K562 (cell line): ENCODE measurements around the gene STC2. TPM values are rescaled to one million over a fixed set of nuclear protein-coding genes. Genes with fewer than 3 reads are reported as not detected.

Experiments
- ATAC-seq: fragments of 200-7000 bp; cut with Tn5 transposase; 3 replicates; pipeline ENCODE4 v1.9.1; 2020; ENCODE audit warnings: moderate library complexity
- BruUV-seq: library from RNA; stranded (reverse); fragments of 400-500 nt; replicated peaks from 2 replicates; lab custom pipeline; 2021; lab: Mats Ljungman, UMichigan
- CTCF ChIA-PET: fragments of 300-600 bp; formaldehyde crosslinking; extraction: SDS; loops from one replicate; lab custom pipeline; 2021; ENCODE audit warnings: low intra/inter-chr PET ratio; lab: Yijun Ruan, JAX
- POLR2A ChIA-PET: fragments of 300-600, 350-650 bp; sonication (Branson Sonifier 250); formaldehyde crosslinking; extraction: SDS; loops from one replicate; lab custom pipeline; 2021; ENCODE audit warnings: antibody characterized with exemption, inconsistent platforms; lab: Yijun Ruan, JAX
- DNase-seq, 4 experiments: peaks; one replicate each; pipeline versions ENCODE4 v3.0.0 to v3.0.0-alpha.2; 2011 to 2018; ENCODE audit warnings: low spot score in 3 of 4, mixed read lengths in 3 of 4; ENCODE audit errors: extremely low read depth in 1 of 4
- FAIRE-seq: peaks from 2 replicates; lab custom pipeline; 2011; peaks lifted over from hg19 to GRCh38; lab: Jason Lieb, UNC
- H2AFZ ChIP-seq: 2 replicates; pipeline ENCODE4 v1.6.0; 2011; ENCODE audit warnings: low read depth, low read length, control low read depth, inconsistent platforms
- H3K27ac ChIP-seq: fragments of 200-600 bp; 3 replicates; pipeline ENCODE4 v1.8.0; 2011; ENCODE audit warnings: low read depth, mild to moderate bottlenecking, control low read depth, inconsistent platforms, low read length, moderate library complexity, mixed read lengths; ENCODE audit errors: extremely low read depth
- H3K27me3 ChIP-seq, 2 experiments: fragments of 300-600 bp in 1 of 2; 2 replicates in 1 of 2; 3 replicates in 1 of 2; pipeline versions ENCODE4 v1.6.0 to v1.8.0; 2011; ENCODE audit warnings: inconsistent platforms in 2 of 2, low read length in 2 of 2, mild to moderate bottlenecking in 1 of 2, mixed read lengths in 1 of 2, moderate library complexity in 1 of 2; ENCODE audit not compliant: control insufficient read depth in 2 of 2, insufficient read depth in 2 of 2
- H3K36me3 ChIP-seq: fragments of 300-600 bp; 3 replicates; pipeline ENCODE4 v1.8.0; 2011; ENCODE audit warnings: mild to moderate bottlenecking, low read length, inconsistent platforms; ENCODE audit not compliant: control insufficient read depth, insufficient read depth
- H3K4me1 ChIP-seq, 2 experiments: fragments of 200-600 bp in 1 of 2; replicated peaks in 1 of 2; 2 replicates in 1 of 2; 3 replicates in 1 of 2; pipeline versions ENCODE4 v1.5.1 to v1.8.0; 2011; ENCODE audit warnings: inconsistent platforms in 2 of 2, low read length in 2 of 2, mild to moderate bottlenecking in 1 of 2, mixed read lengths in 1 of 2, moderate library complexity in 1 of 2; ENCODE audit not compliant: control insufficient read depth in 2 of 2, insufficient read depth in 2 of 2
- H3K4me2 ChIP-seq: 2 replicates; pipeline ENCODE4 v1.6.1; 2011; ENCODE audit warnings: low read length, control low read depth, inconsistent platforms, mixed read lengths; ENCODE audit not compliant: insufficient read depth
- H3K4me3 ChIP-seq: fragments of 200-600 bp; sonication (generic), shearing (Covaris generic); 2 replicates; pipeline ENCODE4 v1.5.1; 2016; ENCODE audit warnings: control low read depth, inconsistent platforms
- H3K79me2 ChIP-seq: fragments of 200-600 bp; 3 replicates; pipeline ENCODE4 v1.8.0; 2011; ENCODE audit warnings: low read length, inconsistent platforms; ENCODE audit not compliant: control insufficient read depth, insufficient read depth
- H3K9ac ChIP-seq, 2 experiments: 2 replicates each; pipeline versions ENCODE4 v1.6.0 to v1.6.1; 2011; ENCODE audit warnings: low read depth in 2 of 2, low read length in 2 of 2, control low read depth in 1 of 2, inconsistent platforms in 1 of 2, mild to moderate bottlenecking in 1 of 2, mixed read lengths in 1 of 2; ENCODE audit not compliant: insufficient read depth in 1 of 2
- H3K9me1 ChIP-seq: one replicate; pipeline ENCODE4 v1.6.0; 2011; ENCODE audit warnings: inconsistent platforms, mild to moderate bottlenecking, low read length, moderate library complexity; ENCODE audit not compliant: control insufficient read depth, insufficient read depth
- H3K9me3 ChIP-seq: replicated peaks from 2 replicates; pipeline ENCODE4 v1.5.1; 2011; ENCODE audit warnings: low read depth, low read length, inconsistent platforms; ENCODE audit not compliant: control insufficient read depth, insufficient read depth
- H4K20me1 ChIP-seq: replicated peaks from 2 replicates; pipeline ENCODE4 v1.6.1; 2011; ENCODE audit warnings: low read length, inconsistent platforms, mixed read lengths; ENCODE audit not compliant: control insufficient read depth, insufficient read depth
- C11orf30 ChIP-seq: fragments of 450-650 bp; IDR thresholded peaks from 2 replicates; pipeline ENCODE4 v1.6.1; 2016; ENCODE audit warnings: low read depth, mild to moderate bottlenecking
- MECOM ChIP-seq: fragments of 250-450 bp; sonication (Bioruptor Pico); IDR thresholded peaks from 2 replicates; pipeline ENCODE4 v1.8.0; 2022; ENCODE audit warnings: inconsistent platforms
- SRSF3 ChIP-seq: fragments of 200-400 bp; formaldehyde crosslinking; IDR thresholded peaks from 2 replicates; pipeline ENCODE4 v1.6.1; 2016; ENCODE audit warnings: mild to moderate bottlenecking, low read length, moderate library complexity; ENCODE audit not compliant: insufficient read depth
- ZNF77 ChIP-seq: fragments of 250-450 bp; sonication (Bioruptor Pico); IDR thresholded peaks from 2 replicates; pipeline ENCODE4 v1.5.0; 2020
- WGBS: fragments of 100-300 bp; shearing (Covaris generic); methylation state at CpG from one replicate; pipeline ENCODE4 v1.1.6; 2016; ENCODE audit warnings: low coverage, mixed read lengths; ENCODE audit not compliant: insufficient coverage; ENCODE audit errors: missing lambda C conversion rate; 5-methylcytosine and 5-hydroxymethylcytosine counted together
- in situ Hi-C: fragments of 300-500 bp; cut with MboI; formaldehyde crosslinking; loops from 4 replicates; pipeline ENCODE4 v1.15.0; 2018; ENCODE audit warnings: inconsistent platforms, mixed read lengths
- intact Hi-C: fragments of 100-400 bp; cut with micrococcal nuclease; formaldehyde crosslinking; loops from 2 replicates; pipeline ENCODE4 v1.14.2; 2022
- polyA plus RNA-seq, 8 experiments: library from polyadenylated mRNA; depleted of rRNA in 4 of 8; stranded (reverse) in 5 of 8; unstranded in 3 of 8; fragments of >200 nt; fragmentation: Nextera tagmentation in 2 of 8; fragmentation: Illumina TruSeq in 1 of 8; extraction: Ambion mirVana in 2 of 8; extraction: Trizol in 1 of 8; gene quantifications; 2 replicates each; pipeline versions ENCODE4 v1.2.1 to v1.2.3, GENCODE V29; 2011 to 2014; ENCODE audit warnings: inconsistent platforms in 1 of 8, missing spikeins in 1 of 8
- total RNA-seq, 7 experiments: library from RNA; depleted of rRNA in 6 of 7; stranded (reverse); fragments of >200 nt in 6 of 7; fragmentation: Illumina TruSeq in 2 of 7; extraction: Trizol in 2 of 7; gene quantifications; 2 replicates each; pipeline versions ENCODE4 v1.2.1 to v1.2.3, GENCODE V29; 2011 to 2021; ENCODE audit warnings: low replicate concordance in 1 of 7
- TF ChIP-seq, protein P1 (sequence below): sonication (generic); IDR thresholded peaks from 2 replicates; pipeline ENCODE4 v1.6.1; 2016
- TF ChIP-seq, protein P2 (sequence below): IDR thresholded peaks from 2 replicates; pipeline ENCODE4 v1.6.1; 2012; ENCODE audit warnings: low read depth, low read length, improper control_type of control experiment, borderline replicate concordance
- TF ChIP-seq, protein P3 (sequence below), 2 experiments: fragments of 450-650 bp; formaldehyde crosslinking in 1 of 2; IDR thresholded peaks; 2 replicates each; pipeline versions ENCODE4 v1.4.0 to v1.6.1; 2014 to 2020; ENCODE audit warnings: mild to moderate bottlenecking in 2 of 2, borderline replicate concordance in 1 of 2, low read depth in 1 of 2

STC2 gene
- total and polyA plus RNA-seq, 9 of the 15 experiments (the other 6 are each of a cell fraction or from before 2014, with no cell fraction given): 0.62 to 31.7 (median 7.4) TPM

DNA sequence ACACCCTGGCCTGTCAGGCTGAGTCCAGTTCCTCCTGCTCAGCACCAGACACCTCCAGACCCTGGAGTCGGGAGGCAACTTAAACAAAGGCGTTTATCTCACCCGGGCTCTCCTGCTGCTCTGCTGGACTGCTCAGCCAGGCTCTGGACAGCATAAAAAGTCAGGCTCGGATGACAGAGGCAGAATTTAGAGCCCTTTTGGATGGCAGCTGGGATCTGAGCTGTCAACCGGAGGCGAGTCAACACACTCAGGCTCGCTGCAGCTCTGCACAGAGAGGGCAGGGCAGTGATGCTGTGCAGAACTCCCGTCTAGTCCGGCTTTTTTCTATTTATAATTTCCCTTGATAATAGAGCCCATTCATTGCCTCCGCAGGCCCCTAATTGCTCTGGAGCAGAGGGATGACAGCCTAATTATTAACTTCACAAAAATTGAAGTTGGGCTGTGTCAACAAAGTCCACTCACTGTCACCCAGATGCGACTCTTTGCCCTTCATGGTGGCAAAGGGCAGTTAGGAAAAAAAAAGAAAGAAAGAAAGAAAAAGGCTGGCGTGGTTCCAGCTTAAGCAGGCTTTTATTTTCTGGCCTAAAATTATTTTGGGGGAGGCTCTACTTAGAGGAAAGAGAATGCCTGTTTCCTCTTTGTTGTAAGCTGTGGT is 37.6 kb downstream of the STC2 start:
- intact Hi-C loops (loop anchor here (5.0 kb wide), 1 partner anchor 282 kb away; no protein-coding TSS in a partner anchor), in situ Hi-C loops (loop anchor here (5.0 kb wide), 2 partner anchors 42 to 277 kb away; no protein-coding TSS in a partner anchor)
- no peaks in the 10 kb centered on the region for H3K36me3 ChIP-seq
- H3K4me2 ChIP-seq: no peak overlapping the region
- no peak overlapping the region for H3K4me3 ChIP-seq
- H4K20me1 ChIP-seq: 0 out of 2 replicates have a peak, but pooled peaks cover 3% of the 10 kb centered on the region
- H2AFZ ChIP-seq: no peak overlapping the region
- no peaks in the 10 kb centered on the region for H3K9me3 ChIP-seq
- H3K79me2 ChIP-seq: no peaks in the 10 kb centered on the region
- WGBS: 0% methylated on average over 12 of the region's 12 CpGs
- peak; percentile 28 for ATAC-seq
- H3K27ac ChIP-seq: no peak overlapping the region
- peaks cover 23 to 48% of the 10 kb centered on the region in 2 experiments for H3K27me3 ChIP-seq
- BruUV-seq: no TSS peak
- peak overlapping the region in 1 of 2 experiments; percentile 56; a peak in 1 of 4 replicates for H3K9ac ChIP-seq
- FAIRE-seq: no peak
- peaks cover 11 to 14% of the 10 kb centered on the region in 2 experiments; a peak in 4 of 5 replicates for H3K4me1 ChIP-seq
- ChIA-PET POLR2A (no interaction called here), CTCF (interaction anchor here (0.7 kb wide), 1 partner anchor 131 kb away, joined by 3 read pairs; no protein-coding TSS in a partner anchor)
- no peaks in the 10 kb centered on the region for H3K9me1 ChIP-seq
- no peak for DNase-seq
- no peak for TF ChIP-seq ZNF77 (CRISPR knock-in tag)
- TF ChIP-seq, protein P1, sequence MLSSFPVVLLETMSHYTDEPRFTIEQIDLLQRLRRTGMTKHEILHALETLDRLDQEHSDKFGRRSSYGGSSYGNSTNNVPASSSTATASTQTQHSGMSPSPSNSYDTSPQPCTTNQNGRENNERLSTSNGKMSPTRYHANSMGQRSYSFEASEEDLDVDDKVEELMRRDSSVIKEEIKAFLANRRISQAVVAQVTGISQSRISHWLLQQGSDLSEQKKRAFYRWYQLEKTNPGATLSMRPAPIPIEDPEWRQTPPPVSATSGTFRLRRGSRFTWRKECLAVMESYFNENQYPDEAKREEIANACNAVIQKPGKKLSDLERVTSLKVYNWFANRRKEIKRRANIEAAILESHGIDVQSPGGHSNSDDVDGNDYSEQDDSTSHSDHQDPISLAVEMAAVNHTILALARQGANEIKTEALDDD: no peak
- no peak for TF ChIP-seq C11orf30
- TF ChIP-seq MECOM: no peak
- TF ChIP-seq, protein P2, sequence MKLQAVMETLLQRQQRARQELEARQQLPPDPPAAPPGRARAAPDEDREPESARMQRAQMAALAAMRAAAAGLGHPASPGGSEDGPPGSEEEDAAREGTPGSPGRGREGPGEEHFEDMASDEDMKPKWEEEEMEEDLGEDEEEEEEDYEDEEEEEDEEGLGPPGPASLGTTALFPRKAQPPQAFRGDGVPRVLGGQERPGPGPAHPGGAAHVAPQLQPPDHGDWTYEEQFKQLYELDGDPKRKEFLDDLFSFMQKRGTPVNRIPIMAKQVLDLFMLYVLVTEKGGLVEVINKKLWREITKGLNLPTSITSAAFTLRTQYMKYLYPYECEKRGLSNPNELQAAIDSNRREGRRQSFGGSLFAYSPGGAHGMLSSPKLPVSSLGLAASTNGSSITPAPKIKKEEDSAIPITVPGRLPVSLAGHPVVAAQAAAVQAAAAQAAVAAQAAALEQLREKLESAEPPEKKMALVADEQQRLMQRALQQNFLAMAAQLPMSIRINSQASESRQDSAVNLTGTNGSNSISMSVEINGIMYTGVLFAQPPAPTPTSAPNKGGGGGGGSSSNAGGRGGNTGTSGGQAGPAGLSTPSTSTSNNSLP: no peak
- TF ChIP-seq SRSF3: no peak
- TF ChIP-seq, protein P3, sequence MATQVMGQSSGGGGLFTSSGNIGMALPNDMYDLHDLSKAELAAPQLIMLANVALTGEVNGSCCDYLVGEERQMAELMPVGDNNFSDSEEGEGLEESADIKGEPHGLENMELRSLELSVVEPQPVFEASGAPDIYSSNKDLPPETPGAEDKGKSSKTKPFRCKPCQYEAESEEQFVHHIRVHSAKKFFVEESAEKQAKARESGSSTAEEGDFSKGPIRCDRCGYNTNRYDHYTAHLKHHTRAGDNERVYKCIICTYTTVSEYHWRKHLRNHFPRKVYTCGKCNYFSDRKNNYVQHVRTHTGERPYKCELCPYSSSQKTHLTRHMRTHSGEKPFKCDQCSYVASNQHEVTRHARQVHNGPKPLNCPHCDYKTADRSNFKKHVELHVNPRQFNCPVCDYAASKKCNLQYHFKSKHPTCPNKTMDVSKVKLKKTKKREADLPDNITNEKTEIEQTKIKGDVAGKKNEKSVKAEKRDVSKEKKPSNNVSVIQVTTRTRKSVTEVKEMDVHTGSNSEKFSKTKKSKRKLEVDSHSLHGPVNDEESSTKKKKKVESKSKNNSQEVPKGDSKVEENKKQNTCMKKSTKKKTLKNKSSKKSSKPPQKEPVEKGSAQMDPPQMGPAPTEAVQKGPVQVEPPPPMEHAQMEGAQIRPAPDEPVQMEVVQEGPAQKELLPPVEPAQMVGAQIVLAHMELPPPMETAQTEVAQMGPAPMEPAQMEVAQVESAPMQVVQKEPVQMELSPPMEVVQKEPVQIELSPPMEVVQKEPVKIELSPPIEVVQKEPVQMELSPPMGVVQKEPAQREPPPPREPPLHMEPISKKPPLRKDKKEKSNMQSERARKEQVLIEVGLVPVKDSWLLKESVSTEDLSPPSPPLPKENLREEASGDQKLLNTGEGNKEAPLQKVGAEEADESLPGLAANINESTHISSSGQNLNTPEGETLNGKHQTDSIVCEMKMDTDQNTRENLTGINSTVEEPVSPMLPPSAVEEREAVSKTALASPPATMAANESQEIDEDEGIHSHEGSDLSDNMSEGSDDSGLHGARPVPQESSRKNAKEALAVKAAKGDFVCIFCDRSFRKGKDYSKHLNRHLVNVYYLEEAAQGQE (IDR thresholded peaks at IDR 0.05; ENCODE audit: borderline replicate concordance): peak; percentile 30; the same call in 1 of the 2 replicates
- TF ChIP-seq, protein P3 (CRISPR knock-in tag; IDR thresholded peaks at IDR 0.05; ENCODE audit: low read depth): no peak
